Coronary artery (tissue), 2 donors: ENCODE results near the gene ZNF346.

ENCODE experiments used
- DNase-seq: peaks from one replicate; pipeline ENCODE4 v3.0.0-alpha.2; 2017; ENCODE audit warnings: low spot score
- H3K27ac ChIP-seq, 2 donors: fragments of 200-600 bp; sonication (generic); one replicate each; pipeline ENCODE4 v1.5.1; 2016 to 2019
- H3K4me3 ChIP-seq: fragments of 200-600 bp; sonication (generic); 2 replicates; pipeline ENCODE4 v1.5.1; 2016; ENCODE audit warnings: mild to moderate bottlenecking, moderate library complexity
- TF ChIP-seq, protein P1 (sequence below): fragments of 200-600 bp; sonication (generic); IDR thresholded peaks from one replicate; pipeline ENCODE4 v1.5.1; 2019; ENCODE audit warnings: antibody characterized with exemption

The ZNF346 gene

GRCh38 chr5:177003649-177004048 is 18.8 kb upstream of the ZNF346 start:
- Histone ChIP-seq H3K4me3 (no peak overlapping the region), H3K27ac (no peak overlapping the region)
- TF ChIP-seq, protein P1, sequence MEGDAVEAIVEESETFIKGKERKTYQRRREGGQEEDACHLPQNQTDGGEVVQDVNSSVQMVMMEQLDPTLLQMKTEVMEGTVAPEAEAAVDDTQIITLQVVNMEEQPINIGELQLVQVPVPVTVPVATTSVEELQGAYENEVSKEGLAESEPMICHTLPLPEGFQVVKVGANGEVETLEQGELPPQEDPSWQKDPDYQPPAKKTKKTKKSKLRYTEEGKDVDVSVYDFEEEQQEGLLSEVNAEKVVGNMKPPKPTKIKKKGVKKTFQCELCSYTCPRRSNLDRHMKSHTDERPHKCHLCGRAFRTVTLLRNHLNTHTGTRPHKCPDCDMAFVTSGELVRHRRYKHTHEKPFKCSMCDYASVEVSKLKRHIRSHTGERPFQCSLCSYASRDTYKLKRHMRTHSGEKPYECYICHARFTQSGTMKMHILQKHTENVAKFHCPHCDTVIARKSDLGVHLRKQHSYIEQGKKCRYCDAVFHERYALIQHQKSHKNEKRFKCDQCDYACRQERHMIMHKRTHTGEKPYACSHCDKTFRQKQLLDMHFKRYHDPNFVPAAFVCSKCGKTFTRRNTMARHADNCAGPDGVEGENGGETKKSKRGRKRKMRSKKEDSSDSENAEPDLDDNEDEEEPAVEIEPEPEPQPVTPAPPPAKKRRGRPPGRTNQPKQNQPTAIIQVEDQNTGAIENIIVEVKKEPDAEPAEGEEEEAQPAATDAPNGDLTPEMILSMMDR = no peak
- no peak for DNase-seq

DNA sequence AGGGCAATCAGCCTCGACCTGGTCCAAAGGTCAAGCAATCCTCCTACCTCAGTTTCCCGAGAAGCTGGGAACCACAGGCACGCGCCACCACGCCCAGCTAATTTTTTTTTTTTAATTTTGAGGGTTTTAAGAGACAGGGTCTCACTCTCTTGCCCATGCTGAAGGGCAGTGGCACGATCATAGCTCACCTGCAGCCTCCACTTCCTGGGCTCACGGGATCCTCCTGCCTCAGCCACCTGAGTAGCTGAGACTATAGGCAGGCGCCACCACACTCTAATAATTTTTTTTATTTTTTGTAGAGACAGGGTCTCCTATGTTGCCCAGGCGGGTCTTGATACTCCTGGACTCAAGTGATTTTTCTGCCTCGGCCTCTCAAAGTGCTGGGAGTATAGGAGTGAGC is 17.5 kb upstream of the ZNF346 start:
- no peak overlapping the region for H3K27ac ChIP-seq
- TF ChIP-seq, protein P1 = no peak
- peak overlapping the region; percentile 100 for H3K4me3 ChIP-seq
- no peak for DNase-seq

GRCh38 chr5:177005619-177006264 is 16.8 kb upstream of the ZNF346 start:
- Histone ChIP-seq H3K27ac (peak overlapping the region; percentile 93 to 99), H3K4me3 (peak overlapping the region; percentile 100)
- peak; percentile 80 for DNase-seq
- TF ChIP-seq, protein P1 = peak; percentile 56

DNA sequence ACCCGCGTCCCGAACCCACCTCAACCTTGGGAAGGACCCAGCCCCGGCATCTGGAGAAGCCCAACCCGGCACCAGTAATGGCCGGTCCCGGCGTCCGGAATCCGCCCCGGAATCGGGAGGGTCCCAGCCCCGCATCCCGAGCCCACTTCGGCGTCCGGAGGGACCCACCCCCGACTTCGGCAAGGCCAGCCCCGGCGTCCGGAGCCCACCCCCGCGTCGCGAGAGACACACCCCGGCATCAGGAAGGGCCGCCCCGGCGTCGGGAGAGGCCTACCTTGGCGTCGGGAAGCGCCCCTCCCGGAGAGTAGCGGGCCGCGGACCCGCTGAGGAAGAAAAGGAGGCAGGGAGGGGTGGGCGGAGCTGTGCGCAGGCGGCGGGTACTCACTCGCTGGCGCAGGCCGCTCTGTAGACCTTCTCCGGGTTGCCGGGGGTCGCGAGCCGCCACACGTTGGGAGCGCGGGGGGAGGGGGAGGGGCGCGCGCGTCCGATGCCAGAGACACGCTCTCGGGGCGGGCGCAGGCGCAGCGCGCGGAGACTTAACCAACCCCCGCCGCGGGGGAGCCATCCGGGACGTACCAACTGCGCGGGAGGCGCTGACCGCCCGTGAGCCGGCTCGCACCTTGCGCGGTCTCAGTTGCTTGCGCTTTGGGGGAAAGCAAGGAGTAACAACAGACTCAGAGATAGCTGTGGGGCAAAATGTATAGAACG is 16.1 kb upstream of the ZNF346 start, which contains the start of gene UIMC1:
Gene UIMC1 (minus strand): TSS at position 515 of the 708 bp plus-strand sequence. CDS start 24,164 bp downstream, outside the sequence.
- DNase-seq = peak; percentile 90
- TF ChIP-seq, protein P1 = no peak
- peak within 1 kb of the TSS; percentile 93 to 99 for H3K27ac ChIP-seq
- peak within 1 kb of the TSS; percentile 100 for H3K4me3 ChIP-seq

DNA sequence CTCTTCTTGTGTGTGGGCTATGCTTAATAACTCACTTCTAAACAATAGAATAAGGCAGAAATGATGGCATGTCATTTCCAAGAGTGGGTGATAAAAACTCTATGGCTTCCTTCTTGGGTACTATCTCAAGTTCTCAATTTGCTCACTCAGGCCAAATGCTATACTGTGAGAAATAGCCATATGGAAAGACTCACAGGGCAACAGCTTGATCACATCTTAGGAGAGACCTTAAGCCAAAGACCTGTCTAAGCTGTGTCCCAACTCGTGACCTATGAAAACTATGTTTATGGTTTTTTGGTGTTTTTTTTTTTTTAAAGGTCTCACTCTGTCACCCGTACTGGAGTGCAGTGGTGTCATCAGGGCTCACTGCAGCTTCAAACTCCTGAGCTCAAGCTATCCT is 13.8 kb upstream of the ZNF346 start:
- no peak overlapping the region for H3K27ac ChIP-seq
- H3K4me3 ChIP-seq = no peak overlapping the region
- TF ChIP-seq, protein P1 = no peak
- DNase-seq = no peak

DNA sequence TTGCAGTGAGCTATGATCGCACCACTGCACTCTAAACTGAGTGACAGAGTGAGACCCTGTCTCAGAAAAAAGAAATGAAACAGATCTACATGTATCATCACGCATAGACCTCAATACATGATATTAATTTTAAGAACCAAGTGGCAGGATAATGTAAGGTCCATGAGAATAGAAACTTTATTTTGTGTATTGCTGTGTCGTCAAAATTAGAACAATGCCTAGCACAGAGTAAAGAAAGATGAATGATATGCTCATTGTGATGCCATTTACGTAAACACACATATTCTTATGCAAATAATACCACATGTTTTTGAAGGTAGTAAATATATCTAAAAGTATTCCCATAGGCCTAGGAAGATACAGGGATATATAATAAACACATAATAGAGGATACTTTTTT is 12.3 kb upstream of the ZNF346 start:
- no peak overlapping the region for H3K4me3 ChIP-seq
- no peak overlapping the region for H3K27ac ChIP-seq
- TF ChIP-seq, protein P1 = no peak
- DNase-seq = no peak

GRCh38 chr5:177015156-177015555 is 7.3 kb upstream of the ZNF346 start:
- TF ChIP-seq, protein P1 = no peak
- H3K27ac ChIP-seq = no peak overlapping the region
- no peak overlapping the region for H3K4me3 ChIP-seq
- DNase-seq = no peak
